Neutrophil (primary cell): Measurements from ENCODE around the gene HOXB3.

ENCODE experiments used
- H3K27ac ChIP-seq: fragments of 200-600 bp; sonication (generic); 2 replicates; pipeline ENCODE4 v1.5.1; 2016; ENCODE audit warnings: mild to moderate bottlenecking, moderate library complexity
- H3K27me3 ChIP-seq: fragments of 200-600 bp; sonication (generic); 2 replicates; pipeline ENCODE4 v1.6.0; 2016; ENCODE audit warnings: mild to moderate bottlenecking
- H3K36me3 ChIP-seq: fragments of 200-600 bp; sonication (generic); 2 replicates; pipeline ENCODE4 v1.5.1; 2017
- H3K4me1 ChIP-seq, 2 experiments: fragments of 200-600 bp in 1 of 2; sonication (generic) in 1 of 2; 1 replicate in 1 of 2; 2 replicates in 1 of 2; pipeline versions ENCODE4 v1.5.1 to v1.6.1; 2013 to 2016; ENCODE audit warnings: low read depth in 1 of 2, low read length in 1 of 2, mild to moderate bottlenecking in 1 of 2, moderate library complexity in 1 of 2; ENCODE audit not compliant: control insufficient read depth in 1 of 2, insufficient read depth in 1 of 2
- H3K4me3 ChIP-seq, 2 experiments: fragments of 200-600 bp in 1 of 2; sonication (generic) in 1 of 2; 1 replicate in 1 of 2; 2 replicates in 1 of 2; pipeline ENCODE4 v1.5.1; 2013 to 2016; ENCODE audit warnings: low read depth in 1 of 2, low read length in 1 of 2, mild to moderate bottlenecking in 1 of 2, moderate library complexity in 1 of 2
- H3K9me3 ChIP-seq: fragments of 200-600 bp; sonication (generic); 2 replicates; pipeline ENCODE4 v1.5.1; 2016
- TF ChIP-seq, protein P1 (sequence below): fragments of 200-600 bp; sonication (generic); IDR thresholded peaks from 2 replicates; pipeline ENCODE4 v1.5.1; 2016; ENCODE audit warnings: antibody characterized with exemption

Gene HOXB3

DNA sequence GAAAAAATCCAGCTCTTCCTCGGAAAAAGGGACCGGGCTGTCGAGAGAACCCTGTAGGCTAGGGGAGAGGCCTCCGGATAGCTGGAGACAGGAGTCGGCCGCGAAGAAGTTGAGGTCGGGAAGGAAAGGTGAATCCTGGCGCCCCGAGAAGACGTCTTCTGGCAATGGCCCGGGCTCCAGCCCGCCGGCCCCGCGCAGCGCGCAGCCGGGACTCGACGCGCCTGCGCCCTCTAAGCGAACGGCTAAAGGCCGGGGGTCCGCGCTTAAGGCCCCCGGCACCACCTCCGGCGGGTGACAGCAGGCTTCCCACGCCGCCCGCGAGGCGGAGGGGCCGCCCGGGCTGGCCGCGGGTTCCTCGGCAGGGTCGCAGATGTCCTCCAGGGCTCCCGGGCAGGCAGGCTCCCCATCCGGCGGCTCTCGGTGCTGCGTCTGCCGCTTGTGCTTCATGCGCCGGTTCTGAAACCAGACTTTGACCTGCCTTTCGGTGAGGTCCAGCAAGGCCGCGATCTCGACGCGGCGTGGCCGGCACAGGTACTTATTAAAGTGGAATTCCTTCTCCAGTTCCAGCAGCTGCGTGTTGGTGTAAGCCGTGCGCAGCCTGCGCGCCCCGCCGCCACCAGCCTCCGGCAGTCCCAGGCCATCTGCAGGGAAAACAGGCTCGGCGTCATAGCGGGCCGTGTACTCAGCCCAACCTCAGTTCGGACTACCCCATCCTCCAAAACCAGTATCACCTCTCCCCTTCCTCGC lies 46.8 kb downstream of the HOXB3 start:
- no peaks in the 10 kb centered on the region for H3K36me3 ChIP-seq
- H3K9me3 ChIP-seq: no peaks in the 10 kb centered on the region
- H3K27ac ChIP-seq: no peak overlapping the region
- peaks cover 100% of the 10 kb centered on the region for H3K27me3 ChIP-seq
- no peak overlapping the region for H3K4me3 ChIP-seq
- TF ChIP-seq, protein P1, sequence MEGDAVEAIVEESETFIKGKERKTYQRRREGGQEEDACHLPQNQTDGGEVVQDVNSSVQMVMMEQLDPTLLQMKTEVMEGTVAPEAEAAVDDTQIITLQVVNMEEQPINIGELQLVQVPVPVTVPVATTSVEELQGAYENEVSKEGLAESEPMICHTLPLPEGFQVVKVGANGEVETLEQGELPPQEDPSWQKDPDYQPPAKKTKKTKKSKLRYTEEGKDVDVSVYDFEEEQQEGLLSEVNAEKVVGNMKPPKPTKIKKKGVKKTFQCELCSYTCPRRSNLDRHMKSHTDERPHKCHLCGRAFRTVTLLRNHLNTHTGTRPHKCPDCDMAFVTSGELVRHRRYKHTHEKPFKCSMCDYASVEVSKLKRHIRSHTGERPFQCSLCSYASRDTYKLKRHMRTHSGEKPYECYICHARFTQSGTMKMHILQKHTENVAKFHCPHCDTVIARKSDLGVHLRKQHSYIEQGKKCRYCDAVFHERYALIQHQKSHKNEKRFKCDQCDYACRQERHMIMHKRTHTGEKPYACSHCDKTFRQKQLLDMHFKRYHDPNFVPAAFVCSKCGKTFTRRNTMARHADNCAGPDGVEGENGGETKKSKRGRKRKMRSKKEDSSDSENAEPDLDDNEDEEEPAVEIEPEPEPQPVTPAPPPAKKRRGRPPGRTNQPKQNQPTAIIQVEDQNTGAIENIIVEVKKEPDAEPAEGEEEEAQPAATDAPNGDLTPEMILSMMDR: no peak
- H3K4me1 ChIP-seq: peaks cover 0 to 15% of the 10 kb centered on the region in 2 experiments

DNA sequence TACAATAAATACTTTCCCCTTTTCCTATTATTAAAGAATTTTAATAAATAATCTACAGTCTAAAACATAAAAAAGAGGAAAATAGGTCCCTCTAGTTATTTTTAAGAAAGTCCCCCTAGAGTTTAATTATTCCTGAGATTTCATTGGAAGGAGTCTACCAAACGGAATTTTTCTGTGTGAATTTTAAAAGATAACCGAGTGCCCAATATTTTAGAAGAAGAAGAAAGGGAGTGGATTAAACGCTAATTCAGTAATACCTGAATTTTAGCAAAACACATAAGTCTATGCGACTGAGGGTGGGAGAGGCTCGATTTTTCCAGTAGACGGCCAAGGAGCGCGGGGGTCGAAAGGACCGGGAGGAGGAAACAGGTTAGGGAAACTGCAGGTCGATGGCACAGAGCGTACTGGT lies 47.3 kb downstream of the HOXB3 start:
- no peaks in the 10 kb centered on the region for H3K9me3 ChIP-seq
- peaks cover 0 to 15% of the 10 kb centered on the region in 2 experiments for H3K4me1 ChIP-seq
- no peaks in the 10 kb centered on the region for H3K36me3 ChIP-seq
- TF ChIP-seq, protein P1: no peak
- peaks cover 100% of the 10 kb centered on the region for H3K27me3 ChIP-seq
- H3K27ac ChIP-seq: no peak overlapping the region
- no peak overlapping the region for H3K4me3 ChIP-seq

DNA sequence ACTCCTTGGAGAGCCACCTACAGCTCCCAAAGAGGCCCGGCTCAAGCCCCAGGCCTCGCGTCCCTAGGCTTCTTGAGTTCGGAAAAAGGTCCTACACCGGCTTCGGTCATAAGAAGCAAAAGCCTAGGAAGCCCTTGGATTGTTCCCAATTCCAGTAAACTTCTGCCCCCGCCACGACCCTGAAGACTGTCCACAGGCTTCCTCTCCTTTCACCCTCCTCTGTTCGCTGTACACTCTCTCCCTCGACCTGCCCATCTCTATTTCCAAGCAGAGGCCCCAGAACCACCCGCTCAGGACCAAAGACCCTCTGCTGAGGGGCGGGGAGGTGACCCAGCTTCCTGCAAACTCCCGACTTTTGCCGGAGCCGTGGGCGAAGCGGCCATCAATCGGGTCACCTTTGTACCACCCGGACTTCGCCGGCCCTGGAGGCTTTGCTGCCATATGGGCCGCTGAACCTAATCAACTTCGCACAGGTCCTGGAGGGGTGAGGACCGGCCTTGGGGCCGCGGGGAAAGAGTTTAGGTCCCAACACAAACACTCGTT lies 47.9 kb downstream of the HOXB3 start:
- Histone ChIP-seq H3K27ac (no peak overlapping the region), H3K36me3 (no peaks in the 10 kb centered on the region), H3K27me3 (peaks cover 100% of the 10 kb centered on the region), H3K4me3 (no peak overlapping the region), H3K4me1 (peaks cover 0 to 15% of the 10 kb centered on the region in 2 experiments), H3K9me3 (no peaks in the 10 kb centered on the region)
- TF ChIP-seq, protein P1: no peak

DNA sequence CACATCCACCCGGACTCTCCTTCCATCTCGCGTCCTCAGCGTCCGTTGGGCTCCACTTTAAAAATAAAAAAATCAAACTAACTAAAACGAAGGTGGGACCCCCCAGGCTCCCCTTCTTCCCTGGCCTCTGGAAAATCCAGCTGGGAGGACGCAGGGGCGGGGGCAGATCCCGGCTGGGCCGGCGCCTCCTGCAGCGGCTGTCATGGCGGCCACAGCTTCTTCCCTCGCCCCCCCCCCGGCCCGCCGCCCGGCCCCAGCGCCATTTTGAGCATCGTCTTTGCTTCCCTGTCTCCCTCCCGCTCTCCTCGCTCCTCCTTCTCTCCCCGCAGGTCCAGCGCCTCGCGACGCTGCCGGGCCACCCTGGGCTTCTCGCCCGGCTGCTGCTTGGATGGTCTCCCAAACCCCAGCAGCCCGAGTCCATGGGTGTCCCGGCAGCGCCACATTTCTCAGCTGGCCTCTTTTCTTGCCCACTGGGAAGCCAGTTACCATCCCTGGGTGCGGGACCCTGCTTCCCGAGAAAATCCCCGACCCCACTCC lies 48.4 kb downstream of the HOXB3 start:
- Histone ChIP-seq H3K9me3 (no peaks in the 10 kb centered on the region), H3K4me1 (peaks cover 0 to 15% of the 10 kb centered on the region in 2 experiments), H3K27me3 (peaks cover 100% of the 10 kb centered on the region), H3K36me3 (no peaks in the 10 kb centered on the region), H3K27ac (no peak overlapping the region), H3K4me3 (peak overlapping the region in 1 of 2 experiments; percentile 24)
- TF ChIP-seq, protein P1: no peak

DNA sequence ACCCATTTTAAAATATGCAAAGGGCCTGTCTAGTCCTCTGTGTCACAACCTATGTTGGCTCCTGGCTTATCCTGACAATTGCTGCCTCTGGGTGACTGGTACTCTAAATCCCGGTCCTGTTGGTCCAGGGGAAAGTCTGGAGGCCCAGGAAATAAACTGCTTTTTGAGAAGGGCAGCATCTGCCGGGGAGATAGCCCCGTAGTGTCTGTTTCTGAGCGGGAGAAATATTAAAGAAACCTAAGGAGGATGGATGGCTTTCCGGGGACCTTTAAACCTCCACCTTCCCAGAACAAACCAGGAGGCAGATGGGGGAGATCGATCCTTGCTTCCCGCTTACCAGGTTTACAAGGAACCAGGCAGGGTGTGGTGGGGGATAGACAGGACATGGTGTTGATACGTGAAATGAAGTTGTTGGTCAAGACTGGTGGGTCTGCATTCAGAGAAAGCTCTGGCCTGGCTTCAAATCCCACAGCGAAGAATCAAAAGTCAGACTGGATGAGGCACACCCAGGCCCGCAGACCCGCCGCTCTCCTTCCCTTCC lies 48.9 kb downstream of the HOXB3 start:
- Histone ChIP-seq H3K36me3 (no peaks in the 10 kb centered on the region), H3K27me3 (peaks cover 99% of the 10 kb centered on the region), H3K27ac (no peak overlapping the region), H3K9me3 (no peaks in the 10 kb centered on the region), H3K4me1 (peaks cover 0 to 15% of the 10 kb centered on the region in 2 experiments), H3K4me3 (peak overlapping the region in 1 of 2 experiments; percentile 24)
- TF ChIP-seq, protein P1: no peak
